MM.1S (cell line): Measurements from ENCODE around the gene PRR20G.

ENCODE experiments used
- DNase-seq: peaks from one replicate; pipeline ENCODE4 v3.0.0-alpha.2; 2015
- H2AFZ ChIP-seq: fragments of 300-600 bp; sonication (generic); 2 replicates; pipeline ENCODE4 v1.6.0; 2016; ENCODE audit warnings: antibody characterized with exemption, low read length
- H3F3A ChIP-seq: fragments of 300-600 bp; sonication (generic); 2 replicates; pipeline ENCODE4 v1.6.1; 2016; ENCODE audit warnings: mild to moderate bottlenecking, antibody characterized with exemption, low read length, moderate library complexity, mixed read lengths; ENCODE audit not compliant: insufficient read depth
- H3K27ac ChIP-seq: fragments of 300-600 bp; sonication (generic); 2 replicates; pipeline ENCODE4 v1.5.1; 2016; ENCODE audit warnings: mild to moderate bottlenecking, low read length
- H3K27me3 ChIP-seq: fragments of 300-600 bp; sonication (generic); replicated peaks from 2 replicates; pipeline ENCODE4 v1.6.0; 2016; ENCODE audit warnings: low read length; ENCODE audit not compliant: insufficient read depth
- H3K36me3 ChIP-seq: fragments of 300-600 bp; sonication (generic); replicated peaks from 2 replicates; pipeline ENCODE4 v1.6.1; 2016; ENCODE audit warnings: mild to moderate bottlenecking, low read length, mixed read lengths; ENCODE audit not compliant: insufficient read depth
- H3K4me1 ChIP-seq: fragments of 300-600 bp; sonication (generic); 2 replicates; pipeline ENCODE4 v1.6.1; 2016; ENCODE audit warnings: low read length, mixed read lengths
- H3K4me2 ChIP-seq: fragments of 300-600 bp; sonication (generic); 2 replicates; pipeline ENCODE4 v1.6.0; 2016; ENCODE audit warnings: low read depth, low read length
- H3K4me3 ChIP-seq: fragments of 300-600 bp; sonication (generic); 2 replicates; pipeline ENCODE4 v1.5.1; 2016; ENCODE audit warnings: low read length, mixed read lengths
- H3K79me2 ChIP-seq: fragments of 300-600 bp; sonication (generic); 2 replicates; pipeline ENCODE4 v1.6.1; 2016; ENCODE audit warnings: mixed run types, low read length, mixed read lengths
- H3K9ac ChIP-seq: fragments of 300-600 bp; sonication (generic); 2 replicates; pipeline ENCODE4 v1.6.1; 2016; ENCODE audit warnings: low read length, mixed read lengths
- H3K9me2 ChIP-seq: fragments of 300-600 bp; sonication (generic); replicated peaks from 2 replicates; pipeline ENCODE4 v1.6.1; 2016; ENCODE audit warnings: mild to moderate bottlenecking, low read length, mixed read lengths; ENCODE audit not compliant: insufficient read depth
- H3K9me3 ChIP-seq: fragments of 300-600 bp; sonication (generic); replicated peaks from 2 replicates; pipeline ENCODE4 v1.6.1; 2016; ENCODE audit warnings: mild to moderate bottlenecking, low read length, mixed read lengths; ENCODE audit not compliant: insufficient read depth
- H4K20me1 ChIP-seq: fragments of 300-600 bp; sonication (generic); 2 replicates; pipeline ENCODE4 v1.6.1; 2016; ENCODE audit warnings: mild to moderate bottlenecking, low read length, moderate library complexity, mixed read lengths; ENCODE audit not compliant: insufficient read depth
- CTCF ChIP-seq: fragments of 300-600 bp; sonication (generic); IDR thresholded peaks from 2 replicates; pipeline ENCODE4 v1.5.1; 2016; ENCODE audit warnings: antibody characterized with exemption, low read length, mixed read lengths
- EZH2 ChIP-seq: fragments of 300-600 bp; sonication (generic); optimal IDR thresholded peaks from 2 replicates; pipeline ENCODE3; 2017; ENCODE audit warnings: low read depth, mild to moderate bottlenecking, antibody characterized with exemption, low read length, mixed read lengths
- EZH2phosphoT487 ChIP-seq: fragments of 300-600 bp; sonication (generic); IDR thresholded peaks from 2 replicates; pipeline ENCODE4 v1.6.1; 2018; ENCODE audit warnings: antibody characterized with exemption, low read length

Gene PRR20G

GRCh38 chr3:127256733-127257271, 31.0 kb downstream of the PRR20G start:
- H2AFZ ChIP-seq, result no peak overlapping the region
- H3F3A ChIP-seq, result no peaks in the 10 kb centered on the region
- H4K20me1 ChIP-seq, result no peaks in the 10 kb centered on the region
- DNase-seq, result no peak
- H3K36me3 ChIP-seq, result no peaks in the 10 kb centered on the region
- H3K9ac ChIP-seq, result no peak overlapping the region
- H3K27ac ChIP-seq, result no peak overlapping the region
- H3K9me2 ChIP-seq, result no peaks in the 10 kb centered on the region
- no peaks in the 10 kb centered on the region for H3K4me1 ChIP-seq
- no peak overlapping the region for H3K4me2 ChIP-seq
- no peaks in the 10 kb centered on the region for H3K9me3 ChIP-seq
- TF ChIP-seq EZH2, result no peak
- no peak overlapping the region for H3K4me3 ChIP-seq
- no peaks in the 10 kb centered on the region for H3K79me2 ChIP-seq
- 0 out of 2 replicates have a peak, but pooled peaks cover 5% of the 10 kb centered on the region for H3K27me3 ChIP-seq

GRCh38 chr3:127256138-127256537, 31.7 kb downstream of the PRR20G start:
- Histone ChIP-seq H3K4me1 (no peaks in the 10 kb centered on the region), H3K27me3 (0 out of 2 replicates have a peak, but pooled peaks cover 5% of the 10 kb centered on the region), H3K9me2 (no peaks in the 10 kb centered on the region), H3K4me2 (no peak overlapping the region), H3K27ac (no peak overlapping the region), H3K79me2 (no peaks in the 10 kb centered on the region), H3K9ac (no peak overlapping the region), H4K20me1 (no peaks in the 10 kb centered on the region), H3F3A (no peaks in the 10 kb centered on the region), H3K9me3 (no peaks in the 10 kb centered on the region), H2AFZ (no peak overlapping the region), H3K36me3 (no peaks in the 10 kb centered on the region), H3K4me3 (no peak overlapping the region)
- no peak for DNase-seq
- TF ChIP-seq EZH2phosphoT487, result no peak
- TF ChIP-seq EZH2, result no peak
- TF ChIP-seq CTCF, result no peak

- no peaks in the 10 kb centered on the region for H3K4me1 ChIP-seq
- no peak overlapping the region for H2AFZ ChIP-seq
- no peak overlapping the region for H3K4me3 ChIP-seq
- H3K9ac ChIP-seq, result no peak overlapping the region
- 0 out of 2 replicates have a peak, but pooled peaks cover 5% of the 10 kb centered on the region for H3K27me3 ChIP-seq
- no peaks in the 10 kb centered on the region for H3F3A ChIP-seq
- no peaks in the 10 kb centered on the region for H3K9me2 ChIP-seq
- H4K20me1 ChIP-seq, result no peaks in the 10 kb centered on the region
- TF ChIP-seq CTCF (no peak), EZH2phosphoT487 (no peak), EZH2 (no peak)
- H3K27ac ChIP-seq, result no peak overlapping the region
- H3K79me2 ChIP-seq, result no peaks in the 10 kb centered on the region
- H3K9me3 ChIP-seq, result no peaks in the 10 kb centered on the region
- no peak for DNase-seq
- no peaks in the 10 kb centered on the region for H3K36me3 ChIP-seq
- no peak overlapping the region for H3K4me2 ChIP-seq
Observed at GRCh38 chr3:127255516-127255915, 32.3 kb downstream of the PRR20G start.

GRCh38 chr3:127254730-127255129, 33.1 kb downstream of the PRR20G start:
- Histone ChIP-seq H2AFZ (no peak overlapping the region), H3K9me3 (no peaks in the 10 kb centered on the region), H3K27ac (no peak overlapping the region), H3K27me3 (0 out of 2 replicates have a peak, but pooled peaks cover 5% of the 10 kb centered on the region), H3K4me3 (no peak overlapping the region), H3K79me2 (no peaks in the 10 kb centered on the region), H4K20me1 (no peaks in the 10 kb centered on the region), H3K9ac (no peak overlapping the region), H3K4me2 (no peak overlapping the region), H3F3A (no peaks in the 10 kb centered on the region), H3K9me2 (no peaks in the 10 kb centered on the region), H3K4me1 (no peaks in the 10 kb centered on the region), H3K36me3 (no peaks in the 10 kb centered on the region)
- DNase-seq, result peak; percentile 29
- TF ChIP-seq EZH2, result no peak
- no peak for TF ChIP-seq EZH2phosphoT487
- TF ChIP-seq CTCF, result peak; percentile 47
